Neural cell (in vitro differentiated cells): ENCODE results near the gene IL12RB1. TPM values are rescaled to one million over a fixed set of nuclear protein-coding genes. Genes with fewer than 3 reads are reported as not detected.

Source experiments
- H2AFZ ChIP-seq: fragments of 200-600, 300-800 bp; sonication (generic), shearing (Covaris generic); 2 replicates; pipeline ENCODE4 v1.6.0; 2014; ENCODE audit warnings: low read depth, mild to moderate bottlenecking, antibody characterized with exemption, low read length, moderate library complexity
- H3F3A ChIP-seq: fragments of 200-600 bp; shearing (Covaris generic); 2 replicates; pipeline ENCODE4 v1.6.1; 2016; ENCODE audit warnings: mild to moderate bottlenecking, moderate library complexity, mixed read lengths, antibody characterized with exemption, low read length; ENCODE audit not compliant: insufficient read depth, poor library complexity, severe bottlenecking
- H3K27ac ChIP-seq: fragments of 200-600, 300-800 bp; sonication (generic), shearing (Covaris generic); 2 replicates; pipeline ENCODE4 v1.5.1; 2014; ENCODE audit warnings: mild to moderate bottlenecking, low read length, moderate library complexity
- H3K27me3 ChIP-seq: fragments of 300-800, 200-600 bp; sonication (generic), shearing (Covaris generic); 2 replicates; pipeline ENCODE4 v1.6.0; 2014; ENCODE audit warnings: mild to moderate bottlenecking, low read depth, low read length, moderate library complexity; ENCODE audit not compliant: insufficient read depth
- H3K36me3 ChIP-seq: fragments of 300-800, 200-600 bp; sonication (generic), shearing (Covaris generic); 2 replicates; pipeline ENCODE4 v1.5.1; 2014; ENCODE audit warnings: mild to moderate bottlenecking, antibody characterized with exemption, low read length, moderate library complexity; ENCODE audit not compliant: insufficient read depth
- H3K4me2 ChIP-seq: fragments of 300-800, 200-600 bp; sonication (generic), shearing (Covaris generic); 2 replicates; pipeline ENCODE4 v1.6.0; 2014; ENCODE audit warnings: mild to moderate bottlenecking, low read length
- H3K4me3 ChIP-seq: fragments of 300-800, 200-600 bp; sonication (generic), shearing (Covaris generic); 2 replicates; pipeline ENCODE4 v1.5.1; 2014; ENCODE audit warnings: mild to moderate bottlenecking, low read length, moderate library complexity
- H3K79me2 ChIP-seq: fragments of 200-600 bp; shearing (Covaris generic); replicated peaks from 2 replicates; pipeline ENCODE4 v1.6.0; 2014; ENCODE audit warnings: mild to moderate bottlenecking, low read length, moderate library complexity; ENCODE audit not compliant: insufficient read depth
- H3K9ac ChIP-seq: fragments of 300-800, 200-600 bp; sonication (generic), shearing (Covaris generic); 2 replicates; pipeline ENCODE4 v1.6.1; 2016; ENCODE audit warnings: mild to moderate bottlenecking, low read length, mixed read lengths
- H3K9me2 ChIP-seq: fragments of 200-600 bp; shearing (Covaris generic); 2 replicates; pipeline ENCODE4 v1.6.1; 2016; ENCODE audit warnings: mild to moderate bottlenecking, low read length, mixed read lengths; ENCODE audit not compliant: insufficient read depth
- H3K9me3 ChIP-seq: fragments of 200-600, 300-800 bp; sonication (generic), shearing (Covaris generic); 2 replicates; pipeline ENCODE4 v1.6.1; 2016; ENCODE audit warnings: mild to moderate bottlenecking, mixed run types, low read length, moderate library complexity, mixed read lengths
- H4K20me1 ChIP-seq: fragments of 200-600 bp; shearing (Covaris generic); 2 replicates; pipeline ENCODE4 v1.6.1; 2016; ENCODE audit warnings: mild to moderate bottlenecking, mixed run types; ENCODE audit not compliant: insufficient read depth
- CTCF ChIP-seq: fragments of 450-650 bp; IDR thresholded peaks from 2 replicates; pipeline ENCODE4 v1.5.1; 2014; ENCODE audit warnings: antibody characterized with exemption, mild to moderate bottlenecking, moderate library complexity; ENCODE audit not compliant: poor library complexity, severe bottlenecking
- EP300 ChIP-seq: fragments of 450-650 bp; conservative IDR thresholded peaks from 2 replicates; pipeline ENCODE4 v1.6.1; 2014; ENCODE audit warnings: antibody characterized with exemption, mild to moderate bottlenecking, moderate library complexity; ENCODE audit not compliant: poor library complexity, severe bottlenecking
- EZH2 ChIP-seq: fragments of 200-600, 300-800 bp; shearing (Covaris generic), sonication (generic); IDR thresholded peaks from 2 replicates; pipeline ENCODE4 v1.6.1; 2014; ENCODE audit warnings: antibody characterized with exemption, low read length, borderline replicate concordance, mild to moderate bottlenecking; ENCODE audit not compliant: insufficient read depth, poor library complexity, severe bottlenecking
- MXI1 ChIP-seq: fragments of 450-650 bp; conservative IDR thresholded peaks from 2 replicates; pipeline ENCODE4 v1.6.1; 2014; ENCODE audit warnings: antibody characterized with exemption, mild to moderate bottlenecking; ENCODE audit not compliant: poor library complexity, severe bottlenecking
- POLR2AphosphoS5 ChIP-seq: IDR thresholded peaks from 2 replicates; pipeline ENCODE4 v1.6.1; 2012
- RAD21 ChIP-seq: fragments of 450-650 bp; conservative IDR thresholded peaks from 2 replicates; pipeline ENCODE4 v1.6.1; 2014; ENCODE audit warnings: antibody characterized with exemption, mild to moderate bottlenecking, moderate library complexity
- SMC3 ChIP-seq: fragments of 450-650 bp; conservative IDR thresholded peaks from 2 replicates; pipeline ENCODE4 v1.6.1; 2014; ENCODE audit warnings: antibody characterized with exemption, mild to moderate bottlenecking, moderate library complexity; ENCODE audit not compliant: poor library complexity
- TAF1 ChIP-seq: IDR thresholded peaks from 2 replicates; pipeline ENCODE4 v1.6.1; 2012; ENCODE audit warnings: low read depth
- polyA plus RNA-seq: library from polyadenylated mRNA; depleted of rRNA; stranded (reverse); fragments of >200 nt; gene quantifications from 2 replicates; pipeline ENCODE4 v1.2.3, GENCODE V29; 2014
- TF ChIP-seq, protein P1 (sequence below): IDR thresholded peaks from 2 replicates; pipeline ENCODE4 v1.6.1; 2012; ENCODE audit warnings: borderline replicate concordance

IL12RB1 gene
- polyA plus RNA-seq, 1 donor from 2014 or later, result not detected

GRCh38 chr19:18102916-18103542 lies 16.3 kb upstream of the IL12RB1 start:
- no peaks in the 10 kb centered on the region for H3K79me2 ChIP-seq
- H3K27me3 ChIP-seq, result peaks cover 18% of the 10 kb centered on the region
- H3K27ac ChIP-seq, result no peak overlapping the region
- H3K9me2 ChIP-seq, result no peaks in the 10 kb centered on the region
- H3F3A ChIP-seq, result no peaks in the 10 kb centered on the region
- no peaks in the 10 kb centered on the region for H3K9me3 ChIP-seq
- no peak overlapping the region for H3K4me2 ChIP-seq
- H3K36me3 ChIP-seq, result no peaks in the 10 kb centered on the region
- no peak overlapping the region for H3K4me3 ChIP-seq
- no peak overlapping the region for H3K9ac ChIP-seq
- H4K20me1 ChIP-seq, result no peaks in the 10 kb centered on the region
- TF ChIP-seq CTCF (no peak), EZH2 (no peak), TAF1 (no peak), MXI1 (no peak), EP300 (no peak), POLR2AphosphoS5 (no peak), RAD21 (no peak)
- no peak overlapping the region for H2AFZ ChIP-seq

GRCh38 chr19:18101268-18101667 lies 14.5 kb upstream of the IL12RB1 start:
- H3K9ac ChIP-seq, result no peak overlapping the region
- H3K9me2 ChIP-seq, result no peaks in the 10 kb centered on the region
- H2AFZ ChIP-seq, result no peak overlapping the region
- H3F3A ChIP-seq, result no peaks in the 10 kb centered on the region
- no peak overlapping the region for H3K4me3 ChIP-seq
- no peaks in the 10 kb centered on the region for H4K20me1 ChIP-seq
- no peak overlapping the region for H3K4me2 ChIP-seq
- H3K27me3 ChIP-seq, result peaks cover 22% of the 10 kb centered on the region
- H3K79me2 ChIP-seq, result no peaks in the 10 kb centered on the region
- H3K36me3 ChIP-seq, result no peaks in the 10 kb centered on the region
- H3K27ac ChIP-seq, result no peak overlapping the region
- no peaks in the 10 kb centered on the region for H3K9me3 ChIP-seq
- no peak for TF ChIP-seq EP300
- no peak for TF ChIP-seq SMC3
- TF ChIP-seq MXI1, result no peak
- TF ChIP-seq TAF1, result no peak
- no peak for TF ChIP-seq RAD21
- TF ChIP-seq, protein P1, sequence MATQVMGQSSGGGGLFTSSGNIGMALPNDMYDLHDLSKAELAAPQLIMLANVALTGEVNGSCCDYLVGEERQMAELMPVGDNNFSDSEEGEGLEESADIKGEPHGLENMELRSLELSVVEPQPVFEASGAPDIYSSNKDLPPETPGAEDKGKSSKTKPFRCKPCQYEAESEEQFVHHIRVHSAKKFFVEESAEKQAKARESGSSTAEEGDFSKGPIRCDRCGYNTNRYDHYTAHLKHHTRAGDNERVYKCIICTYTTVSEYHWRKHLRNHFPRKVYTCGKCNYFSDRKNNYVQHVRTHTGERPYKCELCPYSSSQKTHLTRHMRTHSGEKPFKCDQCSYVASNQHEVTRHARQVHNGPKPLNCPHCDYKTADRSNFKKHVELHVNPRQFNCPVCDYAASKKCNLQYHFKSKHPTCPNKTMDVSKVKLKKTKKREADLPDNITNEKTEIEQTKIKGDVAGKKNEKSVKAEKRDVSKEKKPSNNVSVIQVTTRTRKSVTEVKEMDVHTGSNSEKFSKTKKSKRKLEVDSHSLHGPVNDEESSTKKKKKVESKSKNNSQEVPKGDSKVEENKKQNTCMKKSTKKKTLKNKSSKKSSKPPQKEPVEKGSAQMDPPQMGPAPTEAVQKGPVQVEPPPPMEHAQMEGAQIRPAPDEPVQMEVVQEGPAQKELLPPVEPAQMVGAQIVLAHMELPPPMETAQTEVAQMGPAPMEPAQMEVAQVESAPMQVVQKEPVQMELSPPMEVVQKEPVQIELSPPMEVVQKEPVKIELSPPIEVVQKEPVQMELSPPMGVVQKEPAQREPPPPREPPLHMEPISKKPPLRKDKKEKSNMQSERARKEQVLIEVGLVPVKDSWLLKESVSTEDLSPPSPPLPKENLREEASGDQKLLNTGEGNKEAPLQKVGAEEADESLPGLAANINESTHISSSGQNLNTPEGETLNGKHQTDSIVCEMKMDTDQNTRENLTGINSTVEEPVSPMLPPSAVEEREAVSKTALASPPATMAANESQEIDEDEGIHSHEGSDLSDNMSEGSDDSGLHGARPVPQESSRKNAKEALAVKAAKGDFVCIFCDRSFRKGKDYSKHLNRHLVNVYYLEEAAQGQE, result no peak
- no peak for TF ChIP-seq CTCF
- no peak for TF ChIP-seq POLR2AphosphoS5
- TF ChIP-seq EZH2, result no peak
